NCI-H345 treated with DMSO at 0.1 percent for 48 hours (cell line): ENCODE measurements around the gene DSCAM.
A peak's percentile ranks its signal among the peaks of the same experiment; 100 is the strongest.
"Not testable (repeated sequence)": the region's sequence is repeated elsewhere in the genome, so short reads cannot be mapped to it uniquely, and the experiment has no call there.

Experiments used
- DNase-seq: peaks from one replicate; lab custom pipeline; 2025; ENCODE audit not compliant: unreplicated experiment; lab: John Stamatoyannopoulos, UW

The DSCAM gene

GRCh38 chr21:40194185-40194980, 652.6 kb downstream of the DSCAM start:
- no peak for DNase-seq

GRCh38 chr21:40191616-40192015, 655.3 kb downstream of the DSCAM start:
- DNase-seq, result no peak

GRCh38 chr21:40191196-40191595, 655.8 kb downstream of the DSCAM start:
- DNase-seq, result no peak

GRCh38 chr21:40187946-40188654, 658.9 kb downstream of the DSCAM start:
- DNase-seq, result no peak

- DNase-seq, result no peak
Measured at GRCh38 chr21:40187244-40187643, 659.7 kb downstream of the DSCAM start.

- DNase-seq, result no peak
Measured at GRCh38 chr21:40186045-40186444, 660.9 kb downstream of the DSCAM start.

GRCh38 chr21:40185208-40185607, 661.8 kb downstream of the DSCAM start:
- no peak for DNase-seq

- not testable (repeated sequence) for DNase-seq
Measured at GRCh38 chr21:40182491-40182890, 664.5 kb downstream of the DSCAM start.

GRCh38 chr21:40179166-40179565, 667.8 kb downstream of the DSCAM start:
- DNase-seq, result no peak

GRCh38 chr21:40178726-40179125, 668.2 kb downstream of the DSCAM start:
- DNase-seq, result no peak

- no peak for DNase-seq
Measured at GRCh38 chr21:40177979-40178378, 669.0 kb downstream of the DSCAM start.

GRCh38 chr21:40176724-40177123, 670.2 kb downstream of the DSCAM start:
- peak; percentile 98 for DNase-seq

GRCh38 chr21:40173816-40174215, 673.1 kb downstream of the DSCAM start:
- no peak for DNase-seq

- DNase-seq, result no peak
Measured at GRCh38 chr21:40169971-40170370, 677.0 kb downstream of the DSCAM start.

- no peak for DNase-seq
Measured at GRCh38 chr21:40166291-40166843, 680.6 kb downstream of the DSCAM start.

GRCh38 chr21:40165773-40166070, 681.2 kb downstream of the DSCAM start:
- no peak for DNase-seq

- no peak for DNase-seq
Measured at GRCh38 chr21:40164905-40165772, 681.8 kb downstream of the DSCAM start.

GRCh38 chr21:40162075-40162474, 684.9 kb downstream of the DSCAM start:
- DNase-seq, result no peak

GRCh38 chr21:40160911-40161310, 686.0 kb downstream of the DSCAM start:
- no peak for DNase-seq

GRCh38 chr21:40158366-40158765, 688.6 kb downstream of the DSCAM start:
- no peak for DNase-seq

- no peak for DNase-seq
Measured at GRCh38 chr21:40155563-40155962, 691.4 kb downstream of the DSCAM start.
